MG63 (cell line): ENCODE data around the gene SOX2. TPM values are rescaled to one million over a fixed set of nuclear protein-coding genes. Genes with fewer than 3 reads are reported as not detected.

Experiments
- DNase-seq: peaks from one replicate; pipeline ENCODE4 v3.0.0-alpha.2; 2020
- H3K27me3 ChIP-seq: fragments of 250-450 bp; sonication (Bioruptor Pico); 2 replicates; pipeline ENCODE4 v1.5.1; 2020; ENCODE audit warnings: mild to moderate bottlenecking, moderate library complexity
- H3K36me3 ChIP-seq: fragments of 250-450 bp; sonication (Bioruptor Pico); 2 replicates; pipeline ENCODE4 v1.5.1; 2020; ENCODE audit warnings: mild to moderate bottlenecking, moderate library complexity
- H3K4me3 ChIP-seq: fragments of 250-450 bp; sonication (Bioruptor Pico); 2 replicates; pipeline ENCODE4 v1.5.1; 2020; ENCODE audit warnings: mild to moderate bottlenecking, moderate library complexity
- H3K9me3 ChIP-seq: fragments of 250-450 bp; sonication (Bioruptor Pico); 2 replicates; pipeline ENCODE4 v1.5.1; 2020; ENCODE audit warnings: mild to moderate bottlenecking, moderate library complexity
- total RNA-seq: library from RNA; depleted of rRNA; stranded (reverse); fragments of >200 nt; shearing (Covaris generic); gene quantifications from 2 replicates; pipeline ENCODE4 v1.2.3, GENCODE V29; 2014; ENCODE audit warnings: low replicate concordance

Gene SOX2
- total RNA-seq, 1 experiment from 2014 or later: 0.07 TPM

- peak; percentile 59 for DNase-seq
- Histone ChIP-seq H3K36me3 (no peaks in the 10 kb centered on the region), H3K4me3 (no peak overlapping the region), H3K9me3 (no peaks in the 10 kb centered on the region; the same call in 1 of the 2 replicates), H3K27me3 (peaks cover 85% of the 10 kb centered on the region)
Observed at GRCh38 chr3:181700168-181701087, 11.3 kb upstream of the SOX2 start.

GRCh38 chr3:181701096-181701495 lies 10.6 kb upstream of the SOX2 start:
- Histone ChIP-seq H3K36me3 (no peaks in the 10 kb centered on the region), H3K4me3 (no peak overlapping the region), H3K27me3 (peaks cover 84% of the 10 kb centered on the region), H3K9me3 (no peaks in the 10 kb centered on the region; the same call in 1 of the 2 replicates)
- no peak for DNase-seq

DNA sequence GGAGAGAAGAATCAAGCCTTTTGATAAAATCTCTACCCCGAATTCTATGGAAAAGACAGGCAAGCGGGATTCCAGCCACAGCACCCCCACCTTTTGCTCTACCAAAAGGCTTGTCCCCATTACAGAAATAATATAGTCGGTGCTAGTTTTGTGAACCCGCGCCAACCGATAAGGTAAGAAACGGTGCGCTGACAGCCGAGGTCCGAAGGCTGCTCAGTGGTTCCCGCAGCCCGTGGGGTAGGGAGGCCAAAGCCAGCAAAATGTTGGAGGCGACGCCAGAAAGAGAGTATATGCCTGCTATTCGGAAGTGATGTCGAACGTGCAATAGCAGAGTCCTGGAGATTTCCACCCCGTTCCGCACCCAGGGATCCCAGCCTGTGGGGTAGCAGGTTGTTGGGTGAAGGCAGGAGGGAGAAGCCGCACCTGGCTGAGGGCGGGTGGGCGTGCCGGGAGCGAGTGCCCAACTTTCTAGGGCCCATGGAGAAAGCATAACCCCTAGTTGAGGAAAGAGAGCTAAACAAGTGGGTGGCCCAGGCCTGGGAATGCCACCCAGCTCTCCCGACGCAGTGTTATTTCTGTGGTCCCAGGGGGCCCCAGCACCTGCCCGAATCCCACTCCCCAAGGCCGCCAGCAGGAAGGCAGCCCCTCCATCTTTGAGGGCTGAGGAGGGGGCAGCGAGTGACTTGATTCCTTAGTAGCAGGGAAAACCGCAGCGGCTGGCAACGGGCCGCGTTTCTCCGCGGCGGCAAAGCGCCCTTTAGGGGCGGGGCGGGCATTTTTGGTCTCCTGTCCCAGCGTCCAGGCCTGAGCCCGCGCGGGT lies 7.9 kb upstream of the SOX2 start:
- DNase-seq: no peak
- H3K4me3 ChIP-seq: no peak overlapping the region
- no peaks in the 10 kb centered on the region for H3K36me3 ChIP-seq
- H3K27me3 ChIP-seq: peaks cover 81% of the 10 kb centered on the region
- no peaks in the 10 kb centered on the region; the same call in 1 of the 2 replicates for H3K9me3 ChIP-seq

- no peak for DNase-seq
- H3K27me3 ChIP-seq: peaks cover 78% of the 10 kb centered on the region
- H3K36me3 ChIP-seq: no peaks in the 10 kb centered on the region
- no peaks in the 10 kb centered on the region; the same call in 1 of the 2 replicates for H3K9me3 ChIP-seq
- no peak overlapping the region for H3K4me3 ChIP-seq
Observed at GRCh38 chr3:181704421-181705085, 7.2 kb upstream of the SOX2 start.

DNA sequence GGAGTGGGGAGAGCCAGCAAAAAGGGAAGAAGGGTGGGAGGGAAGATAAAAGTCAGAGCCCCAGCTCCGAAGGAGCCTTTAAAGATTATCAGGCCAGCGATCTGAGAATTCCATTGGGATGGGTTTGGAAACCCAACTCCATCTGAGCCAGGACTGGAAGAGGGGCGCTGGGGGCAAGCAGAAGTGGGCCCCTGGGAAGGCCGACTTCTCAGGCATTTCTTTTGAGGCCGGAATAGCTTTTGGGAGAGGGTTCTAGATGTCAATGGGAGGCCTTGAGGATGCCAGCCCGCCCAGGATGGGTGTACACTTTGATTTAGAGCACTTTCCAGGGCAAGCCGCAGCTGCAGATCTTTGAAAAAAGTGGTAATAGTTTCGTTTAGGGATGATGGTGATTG lies 6.6 kb upstream of the SOX2 start:
- DNase-seq: no peak

DNA sequence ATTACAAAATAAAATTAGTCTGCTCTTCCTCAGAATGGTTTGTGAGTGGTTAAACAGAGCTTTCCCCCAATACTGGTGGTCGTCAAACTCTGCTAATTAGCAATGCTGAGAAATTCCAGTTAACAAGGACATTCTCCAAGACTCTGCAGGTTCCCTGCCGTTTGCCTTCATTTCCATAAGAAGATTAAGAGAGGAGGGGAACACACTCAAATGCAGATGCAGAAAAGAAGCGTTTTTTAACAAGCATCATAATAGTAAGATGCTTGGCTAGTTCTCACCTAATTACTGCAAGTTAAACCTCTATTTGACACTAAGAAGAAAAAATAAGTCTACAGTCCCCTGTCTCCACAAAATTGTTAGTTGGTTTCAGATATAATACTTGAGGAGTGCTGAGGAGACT lies 3.7 kb upstream of the SOX2 start:
- peaks cover 80% of the 10 kb centered on the region for H3K27me3 ChIP-seq
- H3K4me3 ChIP-seq: no peak overlapping the region
- H3K36me3 ChIP-seq: no peaks in the 10 kb centered on the region
- DNase-seq: no peak
- no peaks in the 10 kb centered on the region for H3K9me3 ChIP-seq

More for the DNA sequence above, 6.6 kb upstream of the SOX2 start:
- Histone ChIP-seq H3K27me3 (peaks cover 79% of the 10 kb centered on the region), H3K36me3 (no peaks in the 10 kb centered on the region), H3K9me3 (no peaks in the 10 kb centered on the region; the same call in 1 of the 2 replicates), H3K4me3 (no peak overlapping the region)

DNA sequence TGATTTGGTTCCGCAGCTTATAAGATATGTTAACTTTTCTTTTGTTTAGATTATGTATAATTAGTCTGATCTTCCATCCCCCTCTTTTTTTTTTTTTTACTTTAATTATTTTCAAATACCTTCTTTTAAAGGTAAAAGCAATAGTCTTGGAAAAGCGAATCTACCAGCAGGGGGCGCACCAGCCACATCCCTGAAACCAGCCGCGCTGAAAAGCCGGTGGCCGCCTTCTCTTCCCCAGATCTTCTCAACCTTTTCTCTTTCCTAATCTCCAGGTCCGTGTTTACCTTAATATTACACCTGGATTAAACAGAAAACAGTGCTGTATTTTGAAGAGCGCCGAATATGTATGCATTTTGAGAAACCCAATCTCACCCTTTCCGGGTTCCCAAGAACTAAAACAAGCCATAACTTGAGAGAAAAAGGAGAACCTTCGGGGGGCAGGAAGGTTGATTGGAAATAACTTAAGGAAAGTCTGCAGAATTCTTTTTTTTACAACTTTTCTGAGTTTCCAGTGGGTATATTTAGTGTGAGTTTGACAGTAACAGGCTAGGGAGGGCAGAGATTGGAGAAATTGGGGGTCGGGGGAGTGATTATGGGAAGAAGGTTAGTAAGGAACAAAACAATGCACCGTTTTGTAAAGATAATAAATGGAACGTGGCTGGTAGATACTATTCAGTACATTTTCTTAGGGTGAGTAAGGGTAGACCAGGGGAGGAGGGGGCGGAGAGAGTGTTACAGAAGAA lies 2.0 kb upstream of the SOX2 start:
- Histone ChIP-seq H3K27me3 (peaks cover 82% of the 10 kb centered on the region), H3K36me3 (no peaks in the 10 kb centered on the region), H3K9me3 (no peaks in the 10 kb centered on the region), H3K4me3 (no peak overlapping the region)
- peak; percentile 49 for DNase-seq

GRCh38 chr3:181710345-181711291 lies 1.1 kb upstream of the SOX2 start:
- no peaks in the 10 kb centered on the region for H3K9me3 ChIP-seq
- no peak for DNase-seq
- H3K27me3 ChIP-seq: peaks cover 82% of the 10 kb centered on the region
- no peaks in the 10 kb centered on the region for H3K36me3 ChIP-seq
- peak overlapping the region; percentile 34 for H3K4me3 ChIP-seq

GRCh38 chr3:181712226-181712552 lies 464 bp downstream of the SOX2 start:
- DNase-seq: no peak
- H3K27me3 ChIP-seq: peaks cover 87% of the 10 kb centered on the region
- H3K9me3 ChIP-seq: no peaks in the 10 kb centered on the region
- H3K36me3 ChIP-seq: no peaks in the 10 kb centered on the region
- peak overlapping the region; percentile 34 for H3K4me3 ChIP-seq

DNA sequence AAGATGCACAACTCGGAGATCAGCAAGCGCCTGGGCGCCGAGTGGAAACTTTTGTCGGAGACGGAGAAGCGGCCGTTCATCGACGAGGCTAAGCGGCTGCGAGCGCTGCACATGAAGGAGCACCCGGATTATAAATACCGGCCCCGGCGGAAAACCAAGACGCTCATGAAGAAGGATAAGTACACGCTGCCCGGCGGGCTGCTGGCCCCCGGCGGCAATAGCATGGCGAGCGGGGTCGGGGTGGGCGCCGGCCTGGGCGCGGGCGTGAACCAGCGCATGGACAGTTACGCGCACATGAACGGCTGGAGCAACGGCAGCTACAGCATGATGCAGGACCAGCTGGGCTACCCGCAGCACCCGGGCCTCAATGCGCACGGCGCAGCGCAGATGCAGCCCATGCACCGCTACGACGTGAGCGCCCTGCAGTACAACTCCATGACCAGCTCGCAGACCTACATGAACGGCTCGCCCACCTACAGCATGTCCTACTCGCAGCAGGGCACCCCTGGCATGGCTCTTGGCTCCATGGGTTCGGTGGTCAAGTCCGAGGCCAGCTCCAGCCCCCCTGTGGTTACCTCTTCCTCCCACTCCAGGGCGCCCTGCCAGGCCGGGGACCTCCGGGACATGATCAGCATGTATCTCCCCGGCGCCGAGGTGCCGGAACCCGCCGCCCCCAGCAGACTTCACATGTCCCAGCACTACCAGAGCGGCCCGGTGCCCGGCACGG lies 991 bp downstream of the SOX2 start:
- Histone ChIP-seq H3K9me3 (no peaks in the 10 kb centered on the region), H3K36me3 (no peaks in the 10 kb centered on the region), H3K4me3 (peak overlapping the region; percentile 32), H3K27me3 (peaks cover 87% of the 10 kb centered on the region)
- DNase-seq: peak; percentile 43

- H3K27me3 ChIP-seq: peaks cover 86% of the 10 kb centered on the region
- H3K9me3 ChIP-seq: no peaks in the 10 kb centered on the region
- H3K36me3 ChIP-seq: no peaks in the 10 kb centered on the region
- no peak for DNase-seq
- no peak overlapping the region for H3K4me3 ChIP-seq
Observed at GRCh38 chr3:181713280-181713647, 1.5 kb downstream of the SOX2 start.

DNA sequence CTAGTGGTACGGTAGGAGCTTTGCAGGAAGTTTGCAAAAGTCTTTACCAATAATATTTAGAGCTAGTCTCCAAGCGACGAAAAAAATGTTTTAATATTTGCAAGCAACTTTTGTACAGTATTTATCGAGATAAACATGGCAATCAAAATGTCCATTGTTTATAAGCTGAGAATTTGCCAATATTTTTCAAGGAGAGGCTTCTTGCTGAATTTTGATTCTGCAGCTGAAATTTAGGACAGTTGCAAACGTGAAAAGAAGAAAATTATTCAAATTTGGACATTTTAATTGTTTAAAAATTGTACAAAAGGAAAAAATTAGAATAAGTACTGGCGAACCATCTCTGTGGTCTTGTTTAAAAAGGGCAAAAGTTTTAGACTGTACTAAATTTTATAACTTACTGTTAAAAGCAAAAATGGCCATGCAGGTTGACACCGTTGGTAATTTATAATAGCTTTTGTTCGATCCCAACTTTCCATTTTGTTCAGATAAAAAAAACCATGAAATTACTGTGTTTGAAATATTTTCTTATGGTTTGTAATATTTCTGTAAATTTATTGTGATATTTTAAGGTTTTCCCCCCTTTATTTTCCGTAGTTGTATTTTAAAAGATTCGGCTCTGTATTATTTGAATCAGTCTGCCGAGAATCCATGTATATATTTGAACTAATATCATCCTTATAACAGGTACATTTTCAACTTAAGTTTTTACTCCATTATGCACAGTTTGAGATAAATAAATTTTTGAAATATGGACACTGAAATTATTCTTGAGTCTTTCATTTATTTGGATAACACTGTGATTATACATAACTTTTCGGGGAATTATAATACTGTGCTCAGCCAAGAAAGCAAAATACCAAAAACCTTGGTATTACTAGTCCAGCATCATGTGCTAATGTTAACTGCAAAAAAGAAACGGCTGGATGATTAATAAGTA lies 2.2 kb downstream of the SOX2 start:
- no peak for DNase-seq
- Histone ChIP-seq H3K36me3 (no peaks in the 10 kb centered on the region), H3K4me3 (no peak overlapping the region), H3K27me3 (peaks cover 84% of the 10 kb centered on the region), H3K9me3 (no peaks in the 10 kb centered on the region)

DNA sequence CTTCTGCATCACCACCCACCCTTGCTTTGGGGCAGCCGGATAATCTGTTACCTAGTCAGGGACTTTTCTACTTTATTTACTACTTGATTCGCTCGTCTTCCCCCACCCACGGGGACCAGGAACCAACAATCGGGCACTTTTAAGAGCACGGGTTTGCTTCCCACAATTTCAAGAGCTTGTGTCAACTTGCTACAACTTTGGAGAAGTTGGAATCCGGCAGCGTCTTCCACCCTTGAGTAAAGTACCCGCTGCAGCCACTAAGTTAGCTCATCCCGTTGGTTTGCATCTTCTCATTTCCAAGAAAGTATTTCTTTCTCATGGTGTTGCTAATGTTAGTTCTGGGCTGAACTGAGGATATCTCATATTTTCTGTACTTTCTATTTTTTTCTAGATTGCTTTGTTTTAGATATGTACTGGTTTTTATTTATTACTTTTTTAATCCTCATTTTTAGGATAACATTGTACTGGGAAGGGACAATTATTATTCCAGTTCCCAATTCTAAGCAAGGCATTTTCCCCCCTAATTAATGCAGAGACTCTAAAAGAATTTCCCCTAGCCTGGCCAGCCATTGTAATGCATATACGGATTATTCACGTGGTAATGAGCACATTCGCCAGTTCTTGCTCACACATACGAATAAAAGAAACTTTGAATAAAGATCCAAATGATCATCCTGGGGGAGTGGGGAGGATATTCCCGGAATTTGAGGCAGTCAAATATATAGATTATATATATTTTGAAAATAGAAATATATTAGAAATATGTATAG lies 4.0 kb downstream of the SOX2 start:
- DNase-seq: no peak
- H3K27me3 ChIP-seq: peaks cover 79% of the 10 kb centered on the region
- no peak overlapping the region for H3K4me3 ChIP-seq

More for the DNA sequence above, 4.0 kb downstream of the SOX2 start:
- Histone ChIP-seq H3K36me3 (no peaks in the 10 kb centered on the region), H3K9me3 (no peaks in the 10 kb centered on the region)
